ENCODE results near the gene ABCA10.

- TF ChIP-seq ESRRA (CRISPR knock-in tag; IDR thresholded peaks at IDR 0.05; ENCODE audit: borderline replicate concordance) = no peak
- TF ChIP-seq ATF1 (CRISPR knock-in tag; IDR thresholded peaks at IDR 0.05) = no peak
- TF ChIP-seq NR2C2 (CRISPR knock-in tag; IDR thresholded peaks at IDR 0.05) = no peak
- no peak for TF ChIP-seq CREB1 (CRISPR knock-in tag; IDR thresholded peaks at IDR 0.05)
- TF ChIP-seq AR (CRISPR knock-in tag; IDR thresholded peaks at IDR 0.05) = no peak
- no peak for TF ChIP-seq ZNF317 (CRISPR knock-in tag; IDR thresholded peaks at IDR 0.05; ENCODE audit: borderline replicate concordance, low read depth)
- no peak for TF ChIP-seq TEAD4 (CRISPR knock-in tag; IDR thresholded peaks at IDR 0.05)
- TF ChIP-seq CTCF (IDR thresholded peaks at IDR 0.05) = no peak
- TF ChIP-seq USF1 (CRISPR knock-in tag; IDR thresholded peaks at IDR 0.05) = no peak
- TF ChIP-seq ETV6 (CRISPR knock-in tag; IDR thresholded peaks at IDR 0.05) = no peak
- no peak for TF ChIP-seq USF2 (CRISPR knock-in tag; IDR thresholded peaks at IDR 0.05)
- TF ChIP-seq STAT6 (CRISPR knock-in tag; conservative IDR thresholded peaks at IDR 0.05; ENCODE audit: low read depth) = no peak
- TF ChIP-seq ZNF138 (CRISPR knock-in tag; conservative IDR thresholded peaks at IDR 0.05) = no peak
- TF ChIP-seq ZBTB43 (CRISPR knock-in tag; IDR thresholded peaks at IDR 0.05) = no peak
Measured at GRCh38 chr17:69150333-69150732, 78.3 kb downstream of the ABCA10 start.
